HG03520 (cell line): ENCODE measurements around the gene IRAK2.

ENCODE experiments used
- ATAC-seq: cut with Tn5 transposase; IDR thresholded peaks from one replicate; pipeline ENCODE4 v1.9.1; 2021; ENCODE audit warnings: mild to moderate bottlenecking, moderate library complexity; ENCODE audit not compliant: unreplicated experiment

The IRAK2 gene

DNA sequence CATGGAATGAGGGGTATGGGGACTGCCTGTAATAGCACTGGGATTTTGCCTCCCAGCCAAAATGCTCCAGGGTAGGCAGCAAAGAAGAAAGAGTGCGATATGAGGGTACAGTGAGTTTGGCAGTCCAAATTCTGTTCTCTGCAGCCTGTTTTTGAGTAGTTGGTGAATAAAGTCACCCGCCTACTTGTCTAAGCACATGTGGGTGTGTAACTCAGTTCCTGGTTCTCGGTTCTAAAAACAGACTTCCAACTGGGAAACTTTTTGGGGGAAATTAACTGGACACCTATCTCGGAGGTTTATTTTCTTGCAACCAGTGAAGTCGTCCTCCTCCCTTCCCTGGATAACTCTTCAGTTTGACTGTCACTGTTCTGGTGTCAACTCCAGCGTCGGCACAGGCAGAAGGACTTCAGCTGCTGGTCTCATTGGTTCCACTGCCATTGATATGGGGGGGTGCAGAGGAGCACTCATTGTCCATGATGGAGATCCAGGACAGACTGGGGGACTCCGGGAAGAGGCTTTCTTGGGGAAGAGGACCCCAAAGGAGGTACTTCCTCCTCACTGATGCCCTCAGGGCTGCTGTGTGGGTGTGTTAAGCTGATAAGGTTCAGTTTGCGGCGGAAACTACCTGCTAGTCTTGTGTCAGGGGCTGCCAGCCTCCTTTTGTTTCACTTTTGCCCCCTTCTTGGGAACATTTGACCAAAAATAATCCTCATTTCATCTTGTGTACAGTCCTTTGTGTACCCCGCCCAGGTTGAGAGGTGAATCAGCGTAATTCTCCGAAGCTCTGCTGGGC, 114.9 kb downstream of the IRAK2 start:
- ATAC-seq = no peak

DNA sequence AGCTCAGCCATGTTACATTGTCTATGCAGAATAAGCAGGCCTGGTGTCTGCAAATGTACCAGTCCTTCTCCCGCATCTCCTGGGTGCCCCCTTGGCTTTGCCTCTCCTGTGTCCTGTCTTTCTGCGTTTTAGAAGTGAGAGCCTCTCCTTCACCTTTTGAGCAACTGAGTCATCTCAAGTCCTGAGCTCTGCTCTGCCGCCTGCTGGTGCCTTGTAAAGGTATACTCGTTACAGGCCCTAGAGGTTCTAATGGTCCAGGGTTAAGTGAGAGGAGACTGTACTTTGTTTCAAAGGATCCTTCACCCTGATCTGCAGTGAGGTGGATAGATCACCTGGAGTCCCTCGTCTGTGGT, 115.4 kb downstream of the IRAK2 start:
- no peak for ATAC-seq

DNA sequence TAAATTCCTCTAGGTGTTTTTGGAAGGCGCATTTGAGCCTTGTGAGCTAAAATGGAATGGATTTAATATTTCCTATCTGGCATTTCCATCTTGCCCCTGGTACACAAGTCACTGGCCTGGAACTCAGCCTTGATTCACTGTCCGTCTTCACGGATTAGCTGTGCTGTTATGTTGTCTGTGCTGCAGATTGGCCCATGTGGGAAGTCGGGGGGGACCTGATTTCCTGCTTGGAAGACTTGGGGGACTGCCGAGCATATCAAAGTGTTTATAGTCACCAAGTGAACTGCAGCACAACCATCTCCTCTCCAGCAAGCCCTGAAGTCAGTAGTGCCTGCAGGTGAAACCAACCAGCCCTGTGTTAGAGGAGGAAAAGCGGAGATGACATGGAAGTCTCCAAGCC, 115.9 kb downstream of the IRAK2 start:
- ATAC-seq = no peak

DNA sequence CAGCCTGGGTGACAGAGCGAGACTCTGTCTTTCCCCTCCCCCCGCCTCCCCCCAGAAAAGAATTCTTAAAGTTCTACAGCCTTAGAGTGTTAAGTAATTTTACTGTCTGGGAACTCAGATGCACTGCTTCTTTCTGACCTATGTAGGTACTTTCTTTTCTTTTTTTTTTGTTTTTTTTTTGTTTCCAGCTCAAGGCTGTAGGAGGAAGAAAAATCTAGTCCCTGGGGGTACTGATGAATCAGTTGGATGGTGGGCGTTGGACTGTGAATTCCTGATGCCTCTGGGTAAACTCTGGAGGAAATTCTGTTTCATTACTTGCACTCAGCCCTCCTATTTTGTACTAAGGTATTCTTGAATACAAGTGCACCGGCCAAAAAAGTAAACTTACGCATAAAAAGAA, 117.2 kb downstream of the IRAK2 start:
- ATAC-seq = no peak

DNA sequence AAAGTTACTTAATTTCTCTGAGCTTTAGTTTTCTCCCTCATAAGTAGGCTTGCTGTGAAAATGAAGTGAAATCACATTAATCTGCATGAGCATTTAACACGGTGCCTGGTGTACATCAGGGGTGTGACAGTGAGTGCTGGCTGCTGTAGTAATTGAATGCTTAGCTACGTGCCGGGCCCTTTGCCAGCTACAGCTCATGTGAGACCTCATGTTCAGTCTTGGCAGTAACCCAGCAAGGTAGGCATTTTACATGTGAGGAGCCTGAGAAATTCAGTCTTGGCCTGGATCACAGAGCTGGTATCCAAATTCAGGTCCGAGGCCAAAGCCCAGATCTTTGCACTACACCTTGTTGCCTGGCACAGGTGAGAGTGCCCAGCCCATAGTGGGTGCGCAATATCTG, 118.9 kb downstream of the IRAK2 start:
- no peak for ATAC-seq

DNA sequence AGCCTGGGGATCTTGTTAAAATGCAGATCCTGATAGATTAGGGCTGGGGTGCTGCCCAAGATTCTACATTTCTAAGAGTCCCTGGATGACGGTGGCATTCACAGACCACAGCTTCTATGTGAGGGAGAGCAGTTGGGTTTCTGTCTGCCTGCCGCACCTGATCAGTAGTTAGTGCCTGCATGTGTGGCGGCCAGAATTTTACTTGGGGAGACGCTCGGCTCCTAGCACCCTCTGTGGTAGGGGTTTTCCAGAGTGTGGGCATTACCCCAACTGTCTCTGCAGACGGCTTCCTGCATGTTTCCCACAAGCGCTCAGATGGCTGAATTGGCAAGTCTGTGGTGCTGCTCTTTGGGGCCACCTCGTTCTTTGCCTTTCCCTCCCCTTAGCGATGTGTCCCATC, 119.8 kb downstream of the IRAK2 start:
- ATAC-seq = no peak

DNA sequence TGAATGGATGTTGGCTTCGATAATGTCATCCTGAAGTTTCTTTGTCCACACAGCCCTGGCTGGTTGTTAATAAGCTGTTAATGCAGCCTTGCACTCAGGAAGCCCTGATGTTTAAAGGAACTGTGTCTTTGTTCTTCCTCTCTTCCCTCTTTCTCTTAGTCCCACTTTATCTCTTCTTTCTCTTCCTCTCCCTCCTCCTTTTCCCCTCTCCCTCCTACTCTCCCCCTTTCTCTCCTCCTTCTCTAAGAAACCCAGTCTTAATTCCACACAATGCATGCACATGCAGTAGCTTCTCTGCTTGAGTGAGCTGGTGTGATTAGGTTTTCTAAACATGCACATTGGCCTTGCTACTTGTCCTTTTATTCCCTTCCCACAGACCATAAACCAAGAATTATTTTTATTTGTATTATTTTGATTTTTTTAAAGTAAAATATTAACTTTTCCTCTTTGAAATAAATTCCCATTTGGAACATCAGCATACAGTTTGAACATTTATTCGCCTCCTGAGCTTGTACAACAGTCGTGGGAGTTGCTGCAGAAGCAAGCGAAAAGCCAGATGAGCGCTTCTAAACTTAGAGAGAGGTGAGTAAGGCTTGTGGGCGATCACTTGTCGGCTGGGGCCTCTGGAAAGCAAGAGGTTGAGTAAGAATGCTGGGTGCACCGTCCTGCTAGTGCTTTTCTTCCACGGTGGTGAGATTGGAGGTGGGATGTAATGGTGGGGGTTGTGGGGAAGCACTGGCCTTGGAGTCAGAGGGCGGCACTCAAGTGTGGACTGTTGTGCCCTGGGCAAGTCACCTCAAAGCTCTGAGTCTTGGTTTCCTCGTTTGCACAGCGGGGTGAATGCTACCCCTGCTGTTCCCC, 120.8 kb downstream of the IRAK2 start:
- ATAC-seq = no peak

DNA sequence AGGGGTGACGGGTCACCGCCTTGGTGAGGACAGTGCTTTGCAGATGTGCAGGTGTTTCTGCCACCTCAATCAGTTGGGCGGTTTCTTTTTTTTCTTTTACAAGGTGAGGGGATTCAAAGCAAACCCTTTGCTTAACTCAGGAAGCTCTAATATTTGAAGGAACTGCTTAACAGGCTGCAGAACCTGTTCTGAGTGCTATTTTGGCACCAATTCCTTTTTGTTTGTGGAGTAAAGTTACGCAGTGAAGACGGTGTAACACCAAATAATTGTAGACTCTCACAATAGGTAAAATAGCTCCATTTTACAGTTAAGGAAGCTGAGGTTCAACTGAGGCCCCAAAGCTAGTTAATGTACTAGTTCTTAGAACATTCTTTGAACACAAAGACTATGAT, 121.4 kb downstream of the IRAK2 start:
- no peak for ATAC-seq

DNA sequence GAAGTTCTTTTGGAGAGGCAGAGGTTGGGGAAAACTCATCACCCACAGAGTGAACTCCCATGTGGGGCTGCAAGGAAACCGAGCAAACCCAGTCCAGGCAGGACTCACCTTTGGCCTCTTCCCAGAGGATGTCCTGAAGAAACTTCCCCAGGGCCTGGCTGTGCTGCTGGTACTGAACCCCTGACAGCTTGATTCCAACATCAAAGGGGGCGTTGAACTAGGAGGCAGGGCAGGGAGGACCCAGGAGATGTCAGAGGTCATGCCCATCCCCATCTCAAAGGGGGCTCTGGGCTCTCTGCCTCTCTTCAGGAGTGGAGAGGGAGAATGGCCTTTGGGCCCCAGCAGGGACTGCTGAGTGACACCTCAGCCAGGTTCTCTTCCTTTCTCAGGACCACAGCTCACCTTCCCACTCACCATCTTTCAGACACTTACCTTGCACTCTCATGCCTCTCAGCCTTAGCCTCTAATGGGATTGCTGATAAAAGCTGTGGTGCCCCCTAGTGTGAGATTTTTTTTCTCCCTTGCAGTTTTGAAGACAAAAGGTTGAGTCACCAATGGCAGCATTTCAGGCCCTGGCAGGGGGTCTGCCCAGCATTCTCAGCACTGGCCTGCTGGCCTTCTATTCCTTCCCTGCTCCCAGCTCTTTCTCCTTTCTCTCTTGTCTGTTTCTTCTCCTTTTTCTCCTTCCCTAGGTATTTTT, 122.0 kb downstream of the IRAK2 start:
- ATAC-seq = no peak

DNA sequence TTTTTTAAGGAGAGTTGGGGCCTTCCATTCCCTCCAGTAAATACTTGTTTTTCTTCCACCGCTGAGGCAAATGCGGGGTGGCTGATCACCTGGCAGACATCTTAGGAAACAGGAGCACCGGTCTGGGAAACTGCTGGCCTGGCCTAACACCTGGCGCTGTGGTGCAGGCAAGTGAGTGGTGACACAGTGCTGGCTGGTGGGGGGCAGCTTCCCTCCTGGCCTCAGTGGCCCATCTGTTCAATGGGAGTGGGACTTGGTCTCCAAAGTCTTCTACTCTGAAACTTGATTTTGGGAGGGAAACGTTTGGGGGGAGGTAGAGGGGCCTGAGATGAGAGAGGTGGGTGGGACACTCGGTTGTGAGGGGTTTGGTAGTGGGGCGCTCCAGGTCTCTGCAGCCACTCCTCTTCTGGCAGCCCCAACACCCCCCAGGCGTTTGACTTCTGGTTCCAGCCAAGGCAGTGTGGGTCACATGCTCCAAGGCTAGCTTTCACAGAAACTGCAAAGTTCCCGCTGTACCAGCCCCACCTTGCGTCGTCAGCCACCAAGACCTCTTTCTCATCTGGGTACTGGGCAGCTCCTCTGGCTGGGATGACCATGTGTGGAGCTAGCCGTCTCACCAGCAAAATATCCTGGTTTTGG, 123.3 kb downstream of the IRAK2 start:
- no peak for ATAC-seq

DNA sequence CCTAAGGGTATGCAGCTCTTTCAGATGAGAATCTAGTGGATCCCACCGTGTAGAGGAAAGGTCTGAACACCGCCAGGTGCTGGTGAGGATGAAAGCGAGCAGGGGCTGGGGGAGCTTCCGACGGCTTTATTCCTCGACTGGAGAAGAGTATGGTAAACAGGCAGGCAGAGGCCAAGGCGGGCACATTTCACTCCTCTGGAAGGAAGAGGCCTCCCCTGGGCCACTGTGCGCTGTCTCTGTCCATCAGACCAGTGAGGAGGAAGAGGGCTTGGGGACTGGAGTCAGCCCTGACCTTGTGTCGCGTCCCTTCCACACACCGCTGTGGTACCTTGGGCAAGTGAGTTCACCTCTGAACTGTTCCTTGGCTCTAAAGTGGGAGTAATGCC, 123.8 kb downstream of the IRAK2 start:
- no peak for ATAC-seq

DNA sequence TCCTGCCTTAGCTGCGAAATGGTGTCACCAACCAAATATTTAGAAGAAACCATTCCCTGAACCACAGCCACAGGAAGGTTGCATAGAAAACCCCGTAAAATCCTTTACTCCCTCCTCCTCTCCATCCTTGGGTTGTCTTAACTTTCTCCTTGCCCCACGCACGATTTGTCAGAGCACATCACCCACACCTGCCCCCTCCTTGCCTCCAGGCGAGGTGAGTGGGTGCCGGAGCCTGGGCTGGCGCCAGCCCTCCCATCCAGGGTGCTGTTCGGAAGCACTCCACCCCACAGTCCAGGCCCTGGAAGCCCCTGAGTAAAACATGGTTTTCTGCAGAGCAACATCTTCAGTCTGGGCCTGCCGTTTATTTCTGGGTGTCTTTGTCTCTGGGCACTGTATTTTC, 124.4 kb downstream of the IRAK2 start:
- no peak for ATAC-seq

DNA sequence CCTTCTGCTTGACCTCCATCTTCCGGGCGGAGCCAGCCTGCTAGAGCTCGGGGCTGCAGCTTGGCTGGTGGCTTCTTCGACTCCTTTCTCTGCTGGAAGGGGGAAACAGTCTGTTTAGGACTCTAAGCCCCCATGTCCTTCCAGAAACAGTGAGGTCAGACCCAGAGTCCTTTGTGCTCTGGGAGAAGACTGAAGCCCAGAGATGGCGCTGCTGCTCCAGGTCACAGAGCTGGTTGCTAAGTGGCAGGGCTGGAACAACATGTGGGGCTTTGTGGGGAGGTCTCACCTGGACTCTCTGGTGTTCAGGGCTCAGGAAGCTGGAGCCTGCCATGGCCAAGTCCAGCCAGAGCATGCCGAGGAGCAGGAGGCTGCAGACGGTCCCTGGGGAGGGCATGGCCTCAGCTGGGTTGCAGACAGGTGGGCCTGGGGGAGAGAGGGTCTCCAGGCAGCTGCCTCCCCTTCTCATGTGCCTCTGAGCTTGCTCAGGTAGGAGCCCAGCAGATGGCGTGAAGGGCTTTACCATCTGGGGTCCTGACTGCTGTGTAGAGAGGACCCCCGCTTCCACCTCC, 125.2 kb downstream of the IRAK2 start:
- no peak for ATAC-seq

DNA sequence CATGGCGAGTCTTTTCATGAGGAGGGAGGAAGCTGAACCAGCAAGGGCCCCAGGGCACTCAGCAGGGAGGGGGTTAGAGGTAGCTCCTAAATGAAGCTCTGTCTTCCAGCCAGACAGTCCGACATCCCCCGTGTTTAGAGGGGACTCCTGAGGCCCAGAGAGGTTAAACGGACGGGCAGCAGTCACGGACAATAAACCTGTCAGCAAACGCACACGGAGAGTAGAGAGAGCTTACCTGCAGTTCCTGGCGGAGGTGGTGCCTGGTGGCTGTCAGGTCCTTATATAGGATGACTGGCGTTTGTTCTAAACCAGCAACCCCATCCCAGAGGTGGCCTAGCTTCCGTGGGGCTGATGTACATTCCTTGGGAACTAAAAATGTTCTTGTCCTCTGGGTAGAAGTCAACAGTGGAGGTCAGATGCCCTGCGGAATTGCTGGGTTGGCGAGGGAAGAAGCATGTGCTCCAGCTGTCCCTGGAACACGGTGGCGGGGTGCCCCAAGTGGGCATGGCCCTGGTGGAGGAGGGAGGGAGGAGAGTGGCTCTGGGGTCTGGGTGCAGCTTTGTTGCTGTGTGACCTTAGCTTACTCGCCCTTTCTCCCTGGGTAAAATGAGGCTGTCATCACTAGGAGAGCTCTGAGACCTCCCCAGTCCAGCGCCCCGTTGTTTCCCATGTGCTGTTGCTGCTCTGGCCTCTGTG, 125.9 kb downstream of the IRAK2 start:
- ATAC-seq = no peak

DNA sequence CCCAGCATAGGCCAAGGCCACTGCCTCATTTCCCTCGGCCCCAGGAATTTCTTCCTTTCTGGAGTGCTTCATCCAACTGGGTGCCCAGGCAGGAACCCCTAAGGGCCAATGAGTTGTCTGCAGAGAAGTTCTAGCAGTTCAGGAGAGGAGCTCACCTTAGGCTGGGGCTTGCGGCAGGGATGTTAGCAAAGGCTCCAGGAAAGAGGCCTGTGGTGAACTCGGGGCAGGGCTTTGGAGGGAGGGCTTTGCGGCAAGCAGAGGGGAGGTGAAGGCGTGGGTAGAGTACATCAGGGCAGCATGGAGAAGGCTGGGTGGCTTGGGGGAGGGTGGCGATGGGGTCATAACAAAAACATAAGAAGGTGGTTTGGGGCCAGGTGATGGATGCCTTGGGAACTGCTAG, 126.9 kb downstream of the IRAK2 start:
- ATAC-seq = no peak

DNA sequence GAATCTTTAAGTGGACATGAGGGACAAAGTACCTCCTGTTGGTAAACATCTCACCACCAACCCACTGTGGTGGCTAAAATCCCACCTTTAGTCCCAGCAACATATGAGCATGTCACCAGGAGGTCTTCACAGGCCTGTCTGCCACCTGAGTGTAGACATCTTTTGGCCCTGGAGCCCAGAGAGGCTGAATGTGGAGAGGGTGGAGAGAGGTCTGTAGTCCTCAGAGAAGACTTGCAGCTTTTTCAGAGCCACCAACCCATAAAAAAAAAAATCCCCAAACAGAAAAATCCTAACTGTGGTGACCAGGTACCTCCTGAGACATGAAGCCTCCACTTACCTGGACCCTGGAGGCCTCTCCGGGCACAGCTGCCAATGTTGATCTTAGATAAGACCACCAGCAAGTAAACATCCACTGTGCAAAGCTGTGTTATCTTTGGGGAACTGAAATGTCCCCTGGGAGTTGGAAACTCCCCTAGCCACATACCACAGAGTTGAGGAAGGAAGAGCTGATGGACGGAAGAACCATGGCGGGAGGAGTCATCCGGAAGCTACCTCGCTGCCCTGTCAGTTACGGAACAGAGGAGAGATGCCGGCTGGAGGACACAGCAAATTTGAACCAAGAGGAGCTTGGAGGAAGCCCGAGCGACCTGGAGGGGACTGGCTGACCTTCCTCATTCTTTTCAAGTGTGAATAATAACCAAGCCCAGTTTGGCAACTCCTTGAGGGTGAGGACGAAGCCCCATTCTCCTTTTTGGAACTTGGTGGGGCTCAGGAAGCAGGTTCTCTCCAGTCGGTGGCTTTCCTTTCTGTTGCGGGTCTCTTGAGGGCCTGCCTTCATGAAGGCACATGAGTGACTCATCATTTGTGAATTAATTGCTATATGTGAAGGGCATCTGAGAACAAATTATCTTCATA, 128.0 kb downstream of the IRAK2 start, which contains the start of gene GHRL:
TSS of gene GHRL (minus strand) at position 443 of the 915 bp plus-strand sequence. CDS start 2,767 bp downstream, outside the sequence.
- ATAC-seq = peak; percentile 68
